ENCODE results near the gene HSD3B7.
A peak's percentile ranks its signal among the peaks of the same experiment; 100 is the strongest.

The HSD3B7 gene

DNA sequence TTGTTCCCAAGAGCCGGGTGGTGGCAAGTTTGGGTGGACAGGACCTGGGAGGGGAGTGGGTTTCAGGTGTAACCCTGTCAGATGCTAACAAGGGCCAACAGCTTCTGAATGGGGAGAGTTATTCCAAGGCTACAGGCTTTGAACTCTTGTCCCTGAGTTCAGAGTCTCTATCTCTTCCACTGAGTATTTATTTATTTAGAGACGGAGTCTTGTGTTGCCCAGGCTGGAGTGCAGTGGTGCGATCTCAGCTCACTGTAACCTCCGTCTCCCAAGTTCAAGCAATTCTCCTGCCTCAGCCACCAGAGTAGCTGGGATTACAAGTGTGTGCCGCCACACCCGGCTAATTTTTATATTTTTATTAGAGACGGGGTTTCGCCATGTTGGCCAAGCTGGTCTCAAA lies 30.0 kb upstream of the HSD3B7 start:
- H3K4me3 ChIP-seq (ENCODE audit: low read depth, low read length) = no peak overlapping the region
- no peak for DNase-seq (ENCODE audit: low read depth)

DNA sequence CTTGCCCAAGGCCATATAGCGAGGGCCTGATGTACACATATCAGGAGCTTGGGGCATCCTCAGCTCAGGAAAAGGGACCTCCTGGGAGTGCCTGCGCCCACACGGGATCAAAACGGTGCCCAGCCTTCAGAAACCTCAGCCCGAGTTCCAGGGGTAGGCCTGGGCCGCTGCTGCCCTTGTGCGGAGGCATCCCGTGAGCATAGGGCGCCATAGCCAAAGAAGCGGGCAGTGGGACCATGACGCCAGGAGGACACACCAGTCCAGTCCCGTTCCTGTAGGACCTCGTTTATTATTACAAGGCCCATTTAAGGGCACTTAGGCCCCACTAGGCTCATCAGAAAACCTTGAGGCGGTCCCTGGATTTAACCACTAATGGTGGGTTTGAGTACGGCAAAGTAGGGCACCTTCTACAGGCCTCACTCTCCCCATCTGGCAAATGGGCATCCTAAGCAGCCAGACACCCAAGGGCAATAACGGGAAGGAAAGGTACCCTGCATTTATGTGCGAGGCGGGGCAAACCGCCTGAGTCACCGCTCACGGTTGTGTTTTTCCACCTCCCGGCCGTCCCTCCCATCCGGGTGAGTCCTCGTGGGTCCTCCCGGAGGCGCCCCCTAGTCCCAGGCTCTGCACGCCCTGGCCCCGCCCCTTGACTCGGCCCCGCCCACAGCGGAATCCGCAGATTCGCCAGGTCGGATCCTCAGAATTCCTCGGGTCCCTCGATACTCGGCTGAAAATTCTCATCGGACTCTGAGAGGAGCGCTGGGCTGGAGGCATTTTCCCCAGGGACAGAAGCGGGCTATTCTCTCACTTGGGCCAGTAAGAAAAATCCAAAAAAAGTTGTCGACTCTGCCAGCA lies 28.2 kb upstream of the HSD3B7 start:
- peak overlapping the region; percentile 87 for H3K4me3 ChIP-seq (ENCODE audit: low read depth, low read length)
- DNase-seq (ENCODE audit: low read depth) = peak; percentile 56

DNA sequence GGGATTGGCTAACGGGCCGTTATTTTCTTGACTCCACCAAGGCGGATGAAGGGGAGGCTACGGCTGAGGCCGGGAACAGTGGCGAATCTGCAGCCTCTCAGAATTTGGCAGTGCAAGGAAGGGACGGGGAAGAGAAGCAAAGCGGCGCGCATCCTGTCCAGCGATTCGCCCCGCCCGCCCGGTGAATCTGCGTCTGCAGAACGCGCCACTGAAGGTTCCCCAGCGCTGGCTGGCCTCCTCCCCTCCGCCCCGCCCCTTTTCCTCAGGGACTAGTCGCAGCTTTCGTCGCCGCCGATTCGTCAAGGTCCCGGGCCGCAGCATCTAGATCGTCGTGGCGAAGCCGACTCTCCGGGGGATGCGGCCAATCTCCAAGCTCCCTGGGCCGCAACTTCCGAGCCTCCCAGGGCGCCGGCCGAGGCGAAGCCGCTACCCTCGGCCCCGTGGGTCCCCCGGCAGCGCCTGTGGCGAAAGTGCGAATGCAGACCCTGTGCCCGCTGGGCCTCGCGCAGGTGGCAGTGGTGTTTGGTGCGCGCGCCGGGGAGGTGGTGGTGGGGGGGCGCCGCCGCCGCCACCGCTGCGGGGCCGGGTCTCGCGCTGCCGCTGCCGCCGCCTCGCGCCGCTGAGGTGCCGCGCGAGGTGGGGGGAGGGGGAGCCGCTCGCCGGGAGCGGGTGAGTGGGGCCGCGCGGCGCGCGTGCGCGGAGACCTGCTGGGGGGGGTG lies 27.4 kb upstream of the HSD3B7 start, which contains the start of gene SETD1A:
SETD1A (plus strand) TSS at position 299 of the 719 bp plus-strand sequence. CDS start 978 bp downstream, outside the sequence.
- DNase-seq (ENCODE audit: low read depth) = peak; percentile 87

DNA sequence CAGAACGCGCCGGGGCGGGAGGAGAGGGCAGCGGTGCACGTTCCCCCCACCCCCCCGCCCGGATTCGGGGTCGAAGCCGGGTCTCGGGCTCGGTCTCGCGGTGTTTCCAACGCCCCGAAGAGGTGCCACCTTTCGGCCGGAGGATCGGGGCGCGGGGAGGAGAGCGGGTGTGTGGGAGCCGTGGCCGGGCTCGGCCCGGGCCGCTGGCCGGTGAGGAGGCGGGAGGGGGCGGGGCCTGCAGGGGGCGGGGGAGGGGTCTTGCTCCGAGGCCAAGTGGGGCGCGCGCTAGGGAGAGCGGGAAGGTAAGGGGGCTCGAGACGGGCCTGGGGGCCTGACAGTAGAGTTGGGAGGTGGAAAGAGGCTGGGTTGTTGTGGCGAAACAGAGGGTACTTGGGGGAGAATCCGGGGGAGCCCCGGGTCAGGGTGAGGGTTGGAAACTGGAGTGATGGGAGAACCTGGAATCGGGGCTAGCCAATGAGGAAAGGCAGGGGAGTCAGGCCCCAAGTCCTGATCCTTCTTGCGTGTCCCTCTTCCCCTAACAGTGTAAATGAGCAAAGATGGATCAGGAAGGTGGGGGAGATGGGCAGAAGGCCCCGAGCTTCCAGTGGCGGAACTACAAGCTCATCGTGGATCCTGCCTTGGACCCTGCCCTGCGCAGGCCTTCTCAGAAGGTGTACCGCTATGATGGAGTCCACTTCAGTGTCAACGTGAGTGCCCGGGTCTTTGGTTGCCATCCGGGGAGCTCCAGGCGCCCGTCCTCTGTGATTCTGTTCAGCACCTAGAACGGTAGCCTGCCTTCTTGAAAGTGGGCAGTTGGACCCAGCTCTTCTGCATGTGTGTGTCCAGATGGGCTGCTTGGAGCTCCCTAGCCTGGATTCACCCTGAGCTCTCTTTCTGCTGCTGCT lies 26.6 kb upstream of the HSD3B7 start:
- no peak for DNase-seq (ENCODE audit: low read depth)
- peak overlapping the region; percentile 87 for H3K4me3 ChIP-seq (ENCODE audit: low read depth, low read length)

More for the DNA sequence above, 27.4 kb upstream of the HSD3B7 start, which contains the start of gene SETD1A:
- peak within 1 kb of the TSS; percentile 87 for H3K4me3 ChIP-seq (ENCODE audit: low read depth, low read length)

DNA sequence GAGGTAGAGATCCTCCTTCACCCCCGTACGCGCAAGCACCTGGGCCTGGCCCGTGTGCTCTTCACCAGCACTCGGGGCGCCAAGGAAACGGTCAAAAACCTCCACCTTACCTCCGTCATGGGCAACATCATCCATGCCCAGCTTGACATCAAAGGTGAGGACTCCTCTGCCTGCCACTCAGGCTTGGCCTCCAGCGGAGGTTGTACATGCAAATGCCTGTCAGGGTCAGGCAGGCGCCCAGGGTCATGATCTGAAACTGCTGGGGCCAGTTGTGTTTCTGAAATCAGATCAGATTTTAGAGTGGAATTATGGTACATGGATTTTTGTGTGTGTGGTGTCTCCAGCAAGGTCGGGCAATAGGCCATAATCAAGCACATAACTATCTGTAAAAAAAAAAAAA lies 23.6 kb upstream of the HSD3B7 start:
- DNase-seq (ENCODE audit: low read depth) = no peak

DNA sequence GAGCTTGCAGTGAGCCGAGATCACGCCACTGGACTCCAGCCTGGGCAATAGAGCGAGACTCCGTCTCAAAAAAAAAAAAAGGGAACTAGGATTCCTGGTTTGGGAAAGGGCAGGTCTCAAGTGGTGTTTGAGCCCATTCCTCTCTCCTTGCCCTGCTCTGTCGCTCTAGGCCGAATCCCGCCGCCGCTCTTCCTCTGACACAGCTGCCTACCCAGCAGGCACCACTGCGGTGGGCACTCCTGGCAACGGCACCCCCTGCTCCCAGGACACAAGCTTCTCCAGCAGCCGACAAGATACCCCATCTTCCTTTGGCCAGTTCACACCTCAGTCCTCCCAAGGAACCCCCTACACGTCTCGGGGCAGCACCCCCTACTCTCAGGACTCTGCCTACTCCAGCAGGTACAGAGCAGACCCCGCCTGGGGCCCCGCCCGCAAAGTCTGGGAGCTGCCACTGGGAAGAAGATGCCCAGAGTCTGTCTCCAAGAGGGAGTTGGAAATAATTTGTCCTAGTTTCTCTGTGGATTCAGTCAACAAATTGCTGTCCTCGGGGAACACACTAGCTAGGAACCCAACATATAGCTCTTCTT lies 21.0 kb upstream of the HSD3B7 start:
- DNase-seq (ENCODE audit: low read depth) = no peak
- H3K4me3 ChIP-seq (ENCODE audit: low read depth, low read length) = no peak overlapping the region

More for the DNA sequence above, 23.6 kb upstream of the HSD3B7 start:
- no peak overlapping the region for H3K4me3 ChIP-seq (ENCODE audit: low read depth, low read length)

DNA sequence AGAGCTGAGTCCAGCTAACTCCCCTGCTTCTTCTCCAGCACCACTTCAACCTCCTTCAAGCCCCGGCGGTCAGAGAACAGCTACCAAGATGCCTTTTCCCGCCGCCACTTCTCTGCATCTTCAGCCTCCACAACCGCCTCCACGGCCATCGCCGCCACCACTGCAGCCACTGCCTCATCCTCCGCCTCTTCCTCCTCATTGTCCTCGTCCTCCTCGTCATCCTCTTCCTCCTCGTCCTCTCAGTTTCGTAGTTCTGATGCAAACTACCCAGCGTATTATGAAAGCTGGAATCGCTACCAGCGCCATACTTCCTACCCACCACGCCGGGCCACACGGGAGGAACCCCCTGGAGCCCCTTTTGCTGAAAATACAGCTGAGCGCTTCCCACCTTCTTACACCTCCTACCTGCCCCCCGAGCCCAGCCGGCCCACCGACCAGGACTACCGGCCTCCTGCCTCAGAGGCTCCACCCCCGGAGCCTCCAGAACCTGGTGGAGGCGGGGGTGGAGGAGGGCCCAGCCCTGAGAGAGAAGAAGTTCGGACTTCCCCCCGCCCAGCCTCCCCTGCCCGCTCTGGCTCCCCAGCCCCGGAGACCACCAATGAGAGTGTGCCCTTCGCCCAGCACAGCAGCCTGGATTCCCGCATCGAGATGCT lies 20.3 kb upstream of the HSD3B7 start:
- no peak overlapping the region for H3K4me3 ChIP-seq (ENCODE audit: low read depth, low read length)
- DNase-seq (ENCODE audit: low read depth) = no peak

DNA sequence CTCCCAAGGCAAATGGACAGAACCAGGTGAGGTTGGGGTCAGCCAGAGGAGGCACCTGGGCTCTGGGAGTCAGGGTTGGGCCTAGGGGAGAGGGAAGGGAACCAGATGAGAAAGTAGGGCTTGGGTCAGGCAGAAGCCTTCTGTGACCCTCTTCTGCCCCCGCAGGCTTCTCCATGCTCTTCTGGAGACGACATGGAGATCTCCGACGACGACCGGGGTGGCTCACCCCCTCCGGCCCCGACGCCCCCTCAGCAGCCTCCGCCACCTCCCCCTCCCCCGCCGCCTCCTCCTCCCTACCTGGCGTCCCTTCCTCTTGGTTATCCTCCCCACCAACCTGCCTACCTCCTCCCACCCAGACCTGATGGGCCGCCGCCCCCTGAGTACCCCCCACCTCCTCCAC lies 19.6 kb upstream of the HSD3B7 start:
- no peak for DNase-seq (ENCODE audit: low read depth)

DNA sequence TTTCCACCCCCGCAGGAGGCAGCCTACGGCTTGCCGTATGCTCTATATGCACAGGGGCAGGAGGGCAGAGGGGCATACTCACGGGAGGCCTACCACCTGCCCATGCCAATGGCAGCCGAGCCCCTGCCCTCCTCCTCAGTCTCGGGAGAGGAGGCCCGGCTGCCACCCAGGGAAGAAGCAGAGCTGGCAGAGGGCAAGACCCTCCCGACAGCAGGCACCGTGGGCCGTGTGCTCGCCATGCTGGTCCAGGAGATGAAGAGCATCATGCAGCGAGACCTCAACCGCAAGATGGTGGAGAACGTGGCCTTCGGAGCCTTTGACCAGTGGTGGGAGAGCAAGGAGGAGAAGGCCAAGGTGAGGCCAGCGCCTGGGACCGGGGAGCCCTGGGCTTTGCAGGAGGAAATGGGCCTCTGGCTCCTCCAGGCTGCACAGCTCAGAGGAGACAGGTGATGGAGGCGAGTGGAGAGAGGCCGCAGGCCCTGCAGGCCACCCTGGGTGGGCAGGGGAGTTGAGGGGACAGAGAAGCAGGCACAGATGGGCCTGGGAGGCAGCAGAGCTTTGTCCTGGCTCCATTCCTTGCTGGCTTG lies 18.9 kb upstream of the HSD3B7 start:
- no peak overlapping the region for H3K4me3 ChIP-seq (ENCODE audit: low read depth, low read length)
- no peak for DNase-seq (ENCODE audit: low read depth)

More for the DNA sequence above, 19.6 kb upstream of the HSD3B7 start:
- H3K4me3 ChIP-seq (ENCODE audit: low read depth, low read length) = no peak overlapping the region

DNA sequence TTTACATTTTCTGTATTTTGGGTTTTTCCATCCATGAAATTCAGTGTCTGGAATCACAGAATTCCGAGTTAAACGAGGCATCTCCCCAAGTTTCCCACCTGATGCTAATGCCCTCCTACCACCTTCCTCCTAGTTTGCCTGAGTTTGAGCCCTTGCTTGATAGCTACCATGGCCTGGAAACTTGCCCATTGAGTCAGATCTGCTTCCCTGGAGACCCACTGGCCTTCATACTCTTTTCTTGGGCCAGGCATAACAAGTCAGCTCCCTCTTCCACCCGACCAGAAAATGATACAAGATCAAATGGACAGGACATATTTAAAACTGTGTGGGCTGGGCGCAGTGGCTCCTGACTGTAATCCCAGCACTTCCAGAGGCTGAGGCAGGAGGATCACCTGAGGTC lies 17.2 kb upstream of the HSD3B7 start:
- no peak for DNase-seq (ENCODE audit: low read depth)
- H3K4me3 ChIP-seq (ENCODE audit: low read depth, low read length) = no peak overlapping the region

DNA sequence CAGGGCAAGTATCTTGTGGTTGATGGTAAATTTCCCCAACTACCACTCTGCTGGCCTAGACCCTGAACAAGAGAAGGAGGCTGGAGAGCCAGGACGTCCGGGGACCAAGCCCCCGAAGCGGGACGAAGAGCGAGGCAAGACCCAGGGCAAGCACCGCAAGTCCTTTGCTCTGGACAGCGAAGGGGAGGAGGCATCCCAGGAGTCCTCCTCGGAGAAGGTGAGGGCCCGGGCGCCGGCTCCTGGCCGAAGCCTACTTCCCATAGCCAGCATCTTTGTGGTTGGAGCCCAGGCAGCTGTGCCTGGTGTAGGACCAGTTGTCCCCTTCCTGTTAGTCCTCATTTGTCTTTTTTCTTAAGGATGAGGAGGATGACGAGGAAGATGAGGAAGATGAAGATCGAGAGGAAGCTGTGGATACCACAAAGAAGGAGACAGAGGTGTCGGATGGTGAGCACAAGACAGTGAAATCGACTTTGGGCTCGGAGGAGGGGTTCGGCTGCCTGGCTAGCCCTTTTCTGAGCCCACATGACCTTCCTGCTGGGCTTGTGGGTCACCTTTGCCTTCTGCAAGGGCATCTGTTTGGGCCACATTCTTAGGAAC lies 15.7 kb upstream of the HSD3B7 start:
- no peak for DNase-seq (ENCODE audit: low read depth)
- H3K4me3 ChIP-seq (ENCODE audit: low read depth, low read length) = no peak overlapping the region

DNA sequence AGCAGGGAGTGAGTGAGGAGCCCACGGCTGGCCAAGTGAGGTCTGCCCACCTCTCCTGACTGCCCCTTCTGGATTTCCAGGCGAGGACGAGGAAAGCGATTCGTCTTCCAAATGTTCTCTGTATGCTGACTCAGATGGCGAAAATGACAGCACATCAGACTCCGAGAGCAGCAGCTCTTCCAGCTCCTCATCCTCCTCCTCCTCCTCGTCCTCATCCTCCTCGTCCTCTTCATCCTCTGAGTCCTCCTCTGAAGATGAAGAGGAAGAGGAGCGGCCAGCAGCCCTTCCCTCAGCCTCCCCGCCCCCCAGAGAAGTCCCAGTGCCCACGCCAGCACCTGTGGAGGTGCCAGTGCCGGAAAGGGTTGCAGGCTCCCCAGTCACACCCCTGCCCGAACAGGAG lies 13.7 kb upstream of the HSD3B7 start:
- H3K4me3 ChIP-seq (ENCODE audit: low read depth, low read length) = no peak overlapping the region
- DNase-seq (ENCODE audit: low read depth) = no peak

DNA sequence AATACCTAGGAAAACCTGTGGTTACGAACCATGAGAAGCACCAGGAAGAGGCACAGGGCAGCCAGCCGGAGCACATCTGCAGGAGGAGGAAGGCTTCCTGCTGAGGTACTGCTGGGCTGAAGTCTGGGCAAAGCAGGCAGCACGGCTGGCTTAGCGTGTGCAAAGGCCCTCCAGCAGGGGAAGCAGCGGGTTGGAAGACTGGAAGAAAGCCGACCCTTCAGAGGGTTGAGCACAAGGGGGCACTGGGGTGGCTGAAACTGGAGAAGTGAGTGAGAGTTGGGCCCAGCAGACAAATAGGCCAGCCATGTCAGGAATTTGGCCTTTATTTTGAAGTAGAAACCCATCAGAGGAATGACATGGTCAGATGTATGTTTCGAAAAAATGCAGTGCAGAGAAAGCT lies 12.1 kb upstream of the HSD3B7 start:
- no peak overlapping the region for H3K4me3 ChIP-seq (ENCODE audit: low read depth, low read length)
- no peak for DNase-seq (ENCODE audit: low read depth)

DNA sequence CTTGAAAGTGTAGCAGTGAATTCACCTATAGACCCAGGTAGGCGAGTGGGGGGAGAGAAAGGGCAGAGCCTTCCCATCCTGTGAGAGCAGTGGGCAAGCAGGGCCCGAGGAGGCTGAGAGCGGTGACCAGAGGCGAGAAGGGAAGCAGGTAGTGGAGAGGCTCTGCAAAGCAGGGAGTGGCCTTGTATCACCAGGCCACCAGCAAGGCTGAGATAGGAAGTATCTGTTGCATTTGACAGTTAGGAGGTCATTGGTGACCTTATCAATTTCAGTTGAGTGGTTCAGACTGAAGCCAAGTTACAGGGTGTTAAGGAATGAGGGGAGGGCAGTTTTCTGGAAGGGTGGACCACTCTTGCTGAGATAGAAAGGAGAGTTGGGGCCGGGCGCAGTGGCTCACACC lies 10.7 kb upstream of the HSD3B7 start:
- DNase-seq (ENCODE audit: low read depth) = no peak
- H3K4me3 ChIP-seq (ENCODE audit: low read depth, low read length) = no peak overlapping the region

DNA sequence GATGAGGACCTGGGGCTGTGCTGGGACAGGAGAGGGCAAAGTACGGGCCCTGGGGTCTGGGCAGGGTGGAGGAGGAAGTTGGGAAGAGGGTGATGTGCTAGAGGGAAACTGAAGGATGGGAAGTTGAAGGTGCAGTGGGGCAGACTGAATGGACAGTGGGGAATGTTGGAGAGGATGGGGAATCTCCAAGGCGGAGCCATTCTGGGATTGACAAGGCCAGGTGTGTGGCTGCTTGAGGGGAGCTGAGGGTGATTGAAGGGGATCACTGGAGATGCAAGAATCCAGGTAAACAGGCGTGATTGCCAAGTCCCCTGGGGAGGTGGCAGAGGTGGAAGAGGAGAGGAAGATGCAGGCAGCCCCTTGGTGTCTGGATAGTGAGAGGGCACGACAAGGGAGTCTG lies 8.5 kb upstream of the HSD3B7 start:
- DNase-seq (ENCODE audit: low read depth) = no peak
- no peak overlapping the region for H3K4me3 ChIP-seq (ENCODE audit: low read depth, low read length)

DNA sequence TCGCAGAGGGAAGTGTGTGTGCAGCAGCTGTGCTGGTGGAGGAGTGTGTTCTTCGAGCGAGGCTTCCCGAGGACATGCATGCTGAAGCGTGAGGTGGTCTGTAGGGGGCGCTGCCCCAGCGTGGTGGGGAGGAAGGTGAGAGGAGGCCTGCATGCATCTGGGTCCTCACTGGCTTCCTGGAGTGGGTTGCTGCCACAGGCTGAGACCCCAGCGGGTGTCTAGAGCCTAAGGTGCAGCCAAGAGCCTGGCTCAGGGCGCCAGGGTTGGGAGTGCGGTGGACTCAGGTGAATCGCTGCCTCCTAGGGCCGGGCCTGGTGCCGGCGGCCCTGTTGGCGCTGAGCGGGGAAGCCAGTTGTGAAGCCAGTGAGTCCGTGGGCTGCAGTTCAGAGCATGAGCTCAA lies 7.5 kb upstream of the HSD3B7 start:
- no peak for DNase-seq (ENCODE audit: low read depth)

DNA sequence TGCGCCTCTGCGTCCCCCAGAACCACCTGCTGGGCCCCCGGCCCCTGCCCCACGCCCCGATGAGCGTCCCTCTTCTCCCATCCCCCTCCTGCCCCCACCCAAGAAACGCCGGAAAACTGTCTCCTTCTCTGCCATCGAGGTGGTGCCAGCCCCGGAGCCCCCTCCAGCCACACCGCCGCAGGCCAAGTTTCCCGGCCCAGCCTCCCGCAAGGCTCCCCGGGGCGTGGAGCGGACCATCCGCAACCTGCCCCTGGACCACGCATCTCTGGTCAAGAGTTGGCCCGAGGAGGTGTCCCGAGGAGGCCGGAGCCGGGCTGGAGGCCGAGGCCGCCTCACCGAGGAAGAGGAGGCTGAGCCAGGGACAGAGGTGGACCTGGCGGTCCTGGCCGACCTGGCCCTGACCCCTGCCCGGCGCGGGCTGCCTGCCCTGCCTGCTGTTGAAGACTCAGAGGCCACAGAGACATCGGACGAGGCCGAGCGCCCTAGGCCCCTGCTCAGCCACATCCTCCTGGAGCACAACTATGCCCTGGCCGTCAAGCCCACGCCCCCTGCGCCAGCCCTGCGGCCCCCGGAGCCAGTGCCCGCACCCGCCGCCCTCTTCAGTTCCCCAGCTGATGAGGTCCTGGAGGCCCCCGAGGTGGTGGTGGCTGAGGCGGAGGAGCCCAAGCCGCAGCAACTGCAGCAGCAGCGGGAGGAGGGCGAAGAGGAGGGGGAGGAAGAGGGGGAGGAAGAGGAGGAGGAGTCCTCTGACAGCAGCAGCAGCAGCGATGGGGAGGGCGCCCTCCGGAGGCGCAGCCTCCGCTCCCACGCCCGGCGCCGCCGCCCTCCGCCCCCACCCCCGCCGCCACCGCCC lies 5.6 kb upstream of the HSD3B7 start:
- no peak overlapping the region for H3K4me3 ChIP-seq (ENCODE audit: low read depth, low read length)
- DNase-seq (ENCODE audit: low read depth) = no peak

More for the DNA sequence above, 7.5 kb upstream of the HSD3B7 start:
- H3K4me3 ChIP-seq (ENCODE audit: low read depth, low read length) = no peak overlapping the region
